Measurements from ENCODE around the gene TMEM161B.
"Not testable (repeated sequence)": the region's sequence is repeated elsewhere in the genome, so short reads cannot be mapped to it uniquely, and the experiment has no call there.

TMEM161B gene

GRCh38 chr5:88248743-88249540 is 19.7 kb downstream of the TMEM161B start:
- no peak for DNase-seq

GRCh38 chr5:88248094-88248493 is 20.6 kb downstream of the TMEM161B start:
- no peak for DNase-seq

GRCh38 chr5:88245893-88246244 is 22.8 kb downstream of the TMEM161B start:
- DNase-seq: no peak

GRCh38 chr5:88245241-88245892 is 23.3 kb downstream of the TMEM161B start:
- no peak for DNase-seq

GRCh38 chr5:88244686-88245085 is 24.0 kb downstream of the TMEM161B start:
- DNase-seq: no peak

- DNase-seq: not testable (repeated sequence)
These were observed 25.2 kb downstream of the TMEM161B start for GRCh38 chr5:88243493-88243892.

- DNase-seq: no peak
These were observed 29.9 kb downstream of the TMEM161B start for GRCh38 chr5:88238732-88239131.

- no peak for DNase-seq
These were observed 31.6 kb downstream of the TMEM161B start for GRCh38 chr5:88236866-88237642.

- DNase-seq: no peak
These were observed 32.8 kb downstream of the TMEM161B start for GRCh38 chr5:88235828-88236227.

GRCh38 chr5:88235346-88235745 is 33.3 kb downstream of the TMEM161B start:
- no peak for DNase-seq

- DNase-seq: no peak
These were observed 38.0 kb downstream of the TMEM161B start for GRCh38 chr5:88230546-88231066.

GRCh38 chr5:88226881-88227450 is 41.7 kb downstream of the TMEM161B start:
- no peak for DNase-seq

- no peak for DNase-seq
These were observed 54.0 kb downstream of the TMEM161B start for GRCh38 chr5:88214655-88215054.

GRCh38 chr5:88207575-88207974 is 61.1 kb downstream of the TMEM161B start:
- no peak for DNase-seq

GRCh38 chr5:88203981-88204750 is 64.5 kb downstream of the TMEM161B start:
- no peak for DNase-seq

GRCh38 chr5:88195636-88196035 is 73.0 kb downstream of the TMEM161B start:
- DNase-seq: no peak

- no peak for DNase-seq
These were observed 74.7 kb downstream of the TMEM161B start for GRCh38 chr5:88193896-88194295.

GRCh38 chr5:88190106-88190834 is 78.4 kb downstream of the TMEM161B start:
- DNase-seq: no peak

GRCh38 chr5:88189484-88189883 is 79.2 kb downstream of the TMEM161B start:
- DNase-seq: not testable (repeated sequence)

GRCh38 chr5:88188458-88189132 is 80.0 kb downstream of the TMEM161B start:
- no peak for DNase-seq

- DNase-seq: no peak
These were observed 85.4 kb downstream of the TMEM161B start for GRCh38 chr5:88183255-88183654.

Measured in AML-193 (cell line).